Measurements from ENCODE around the gene HYAL2. TPM values are rescaled to one million over a fixed set of nuclear protein-coding genes. Genes with fewer than 3 reads are reported as not detected.

HYAL2 gene
- polyA plus RNA-seq, 1 donor from 2014 or later: 116 TPM

- Histone ChIP-seq H3K9ac (ENCODE audit: low read length) (no peak overlapping the region), H3K4me2 (ENCODE audit: low read length) (no peak overlapping the region), H3K79me2 (replicated peaks; ENCODE audit: insufficient read depth, low read length) (peaks cover 41% of the 10 kb centered on the region), H3K4me3 (ENCODE audit: low read length) (no peak overlapping the region), H3K9me3 (ENCODE audit: low read length) (no peaks in the 10 kb centered on the region), H3K36me3 (ENCODE audit: insufficient read depth, low read length) (no peaks in the 10 kb centered on the region), H3K9me2 (ENCODE audit: insufficient read depth, low read length) (no peaks in the 10 kb centered on the region), H2AFZ (ENCODE audit: low read depth, low read length) (no peak overlapping the region), H3F3A (ENCODE audit: insufficient read depth, low read length, poor library complexity, severe bottlenecking) (no peaks in the 10 kb centered on the region), H3K27ac (ENCODE audit: low read length) (no peak overlapping the region), H4K20me1 (ENCODE audit: insufficient read depth) (peaks cover 9% of the 10 kb centered on the region), H3K27me3 (ENCODE audit: insufficient read depth, low read depth, low read length) (no peaks in the 10 kb centered on the region)
- TF ChIP-seq POLR2AphosphoS5 (IDR thresholded peaks at IDR 0.05) (no peak), TAF1 (IDR thresholded peaks at IDR 0.05; ENCODE audit: low read depth) (no peak), SMC3 (conservative IDR thresholded peaks at IDR 0.05; ENCODE audit: poor library complexity) (no peak)
These were observed 32.3 kb upstream of the HYAL2 start for GRCh38 chr3:50354850-50355249.

DNA sequence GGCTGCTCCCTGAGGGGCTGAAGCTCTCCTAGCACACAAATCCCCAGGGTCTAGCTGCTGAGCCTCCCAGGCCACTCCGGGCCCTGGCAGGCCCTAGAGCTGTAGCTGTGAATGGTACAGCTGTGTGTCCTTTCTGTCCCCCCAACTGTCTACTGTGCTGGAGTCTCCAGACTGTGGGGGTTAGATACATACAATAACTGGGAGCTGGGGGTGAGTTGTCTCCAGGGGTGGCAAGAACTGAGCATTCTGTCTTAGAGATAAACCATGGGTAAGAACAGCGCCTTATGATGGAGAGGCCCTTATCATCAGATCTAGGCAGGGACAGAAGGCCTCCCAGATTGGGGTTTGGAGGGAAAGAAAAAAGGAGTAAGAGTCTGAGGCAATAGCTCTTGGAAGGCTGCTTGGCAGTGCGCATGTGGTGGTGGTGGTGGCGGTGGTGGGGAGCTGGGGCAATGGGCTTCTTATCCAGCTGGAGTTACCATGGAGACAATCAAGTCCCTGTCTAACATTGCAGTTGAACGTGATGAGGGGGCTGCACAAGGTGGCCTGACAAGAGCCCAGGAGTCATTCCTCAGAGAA lies 31.7 kb upstream of the HYAL2 start:
- no peak for TF ChIP-seq POLR2AphosphoS5 (IDR thresholded peaks at IDR 0.05)
- TF ChIP-seq TAF1 (IDR thresholded peaks at IDR 0.05; ENCODE audit: low read depth): no peak
- no peak for TF ChIP-seq CTCF (IDR thresholded peaks at IDR 0.05; ENCODE audit: poor library complexity, severe bottlenecking)
- no peak for TF ChIP-seq RAD21 (conservative IDR thresholded peaks at IDR 0.05)
- TF ChIP-seq EZH2 (IDR thresholded peaks at IDR 0.05; ENCODE audit: borderline replicate concordance, insufficient read depth, low read length, poor library complexity, severe bottlenecking): no peak
- Histone ChIP-seq H3K4me3 (ENCODE audit: low read length) (no peak overlapping the region), H3K9me2 (ENCODE audit: insufficient read depth, low read length) (no peaks in the 10 kb centered on the region), H3K27ac (ENCODE audit: low read length) (no peak overlapping the region), H3K9ac (ENCODE audit: low read length) (no peak overlapping the region), H3K36me3 (ENCODE audit: insufficient read depth, low read length) (no peaks in the 10 kb centered on the region), H3K4me2 (ENCODE audit: low read length) (no peak overlapping the region), H2AFZ (ENCODE audit: low read depth, low read length) (no peak overlapping the region), H3K9me3 (ENCODE audit: low read length) (no peaks in the 10 kb centered on the region), H3F3A (ENCODE audit: insufficient read depth, low read length, poor library complexity, severe bottlenecking) (no peaks in the 10 kb centered on the region), H3K79me2 (replicated peaks; ENCODE audit: insufficient read depth, low read length) (peaks cover 45% of the 10 kb centered on the region), H4K20me1 (ENCODE audit: insufficient read depth) (peaks cover 9% of the 10 kb centered on the region), H3K27me3 (ENCODE audit: insufficient read depth, low read depth, low read length) (no peaks in the 10 kb centered on the region)

DNA sequence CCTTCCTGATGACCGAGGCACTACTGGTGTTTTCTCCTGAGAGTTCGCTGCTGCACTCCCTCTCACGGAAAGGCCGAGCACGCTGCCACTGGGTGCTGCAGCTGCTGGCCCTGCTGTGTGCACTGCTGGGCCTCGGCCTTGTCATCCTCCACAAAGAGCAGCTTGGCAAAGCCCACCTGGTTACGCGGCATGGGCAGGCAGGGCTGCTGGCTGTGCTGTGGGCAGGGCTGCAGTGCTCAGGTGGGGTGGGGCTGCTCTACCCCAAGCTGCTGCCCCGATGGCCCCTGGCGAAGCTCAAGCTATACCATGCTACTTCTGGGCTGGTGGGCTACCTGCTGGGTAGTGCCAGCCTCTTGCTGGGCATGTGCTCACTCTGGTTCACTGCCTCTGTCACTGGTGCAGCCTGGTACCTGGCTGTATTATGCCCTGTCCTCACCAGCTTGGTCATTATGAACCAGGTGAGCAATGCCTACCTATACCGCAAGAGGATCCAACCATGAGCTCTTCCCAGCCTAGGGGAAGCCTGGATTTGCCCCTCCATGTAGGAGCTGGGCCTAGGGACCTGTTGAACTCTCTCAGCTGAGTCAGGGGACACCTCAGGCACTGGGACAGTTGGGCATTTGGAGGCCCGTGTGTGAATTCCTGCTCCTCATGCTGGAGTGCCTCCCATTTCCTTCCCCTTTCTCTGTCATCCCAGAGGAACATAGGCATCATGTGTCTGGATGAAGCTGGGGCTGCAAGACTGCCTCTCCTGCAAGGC lies 30.9 kb upstream of the HYAL2 start:
- Histone ChIP-seq H4K20me1 (ENCODE audit: insufficient read depth) (peaks cover 9% of the 10 kb centered on the region), H3K9me3 (ENCODE audit: low read length) (no peaks in the 10 kb centered on the region), H3K4me3 (ENCODE audit: low read length) (no peak overlapping the region), H3K9me2 (ENCODE audit: insufficient read depth, low read length) (no peaks in the 10 kb centered on the region), H3K9ac (ENCODE audit: low read length) (no peak overlapping the region), H3K27ac (ENCODE audit: low read length) (no peak overlapping the region), H3K4me2 (ENCODE audit: low read length) (no peak overlapping the region), H3K27me3 (ENCODE audit: insufficient read depth, low read depth, low read length) (no peaks in the 10 kb centered on the region), H3K79me2 (replicated peaks; ENCODE audit: insufficient read depth, low read length) (peaks cover 36% of the 10 kb centered on the region), H3K36me3 (ENCODE audit: insufficient read depth, low read length) (no peaks in the 10 kb centered on the region), H3F3A (ENCODE audit: insufficient read depth, low read length, poor library complexity, severe bottlenecking) (no peaks in the 10 kb centered on the region), H2AFZ (ENCODE audit: low read depth, low read length) (no peak overlapping the region)
- TF ChIP-seq, protein P1, sequence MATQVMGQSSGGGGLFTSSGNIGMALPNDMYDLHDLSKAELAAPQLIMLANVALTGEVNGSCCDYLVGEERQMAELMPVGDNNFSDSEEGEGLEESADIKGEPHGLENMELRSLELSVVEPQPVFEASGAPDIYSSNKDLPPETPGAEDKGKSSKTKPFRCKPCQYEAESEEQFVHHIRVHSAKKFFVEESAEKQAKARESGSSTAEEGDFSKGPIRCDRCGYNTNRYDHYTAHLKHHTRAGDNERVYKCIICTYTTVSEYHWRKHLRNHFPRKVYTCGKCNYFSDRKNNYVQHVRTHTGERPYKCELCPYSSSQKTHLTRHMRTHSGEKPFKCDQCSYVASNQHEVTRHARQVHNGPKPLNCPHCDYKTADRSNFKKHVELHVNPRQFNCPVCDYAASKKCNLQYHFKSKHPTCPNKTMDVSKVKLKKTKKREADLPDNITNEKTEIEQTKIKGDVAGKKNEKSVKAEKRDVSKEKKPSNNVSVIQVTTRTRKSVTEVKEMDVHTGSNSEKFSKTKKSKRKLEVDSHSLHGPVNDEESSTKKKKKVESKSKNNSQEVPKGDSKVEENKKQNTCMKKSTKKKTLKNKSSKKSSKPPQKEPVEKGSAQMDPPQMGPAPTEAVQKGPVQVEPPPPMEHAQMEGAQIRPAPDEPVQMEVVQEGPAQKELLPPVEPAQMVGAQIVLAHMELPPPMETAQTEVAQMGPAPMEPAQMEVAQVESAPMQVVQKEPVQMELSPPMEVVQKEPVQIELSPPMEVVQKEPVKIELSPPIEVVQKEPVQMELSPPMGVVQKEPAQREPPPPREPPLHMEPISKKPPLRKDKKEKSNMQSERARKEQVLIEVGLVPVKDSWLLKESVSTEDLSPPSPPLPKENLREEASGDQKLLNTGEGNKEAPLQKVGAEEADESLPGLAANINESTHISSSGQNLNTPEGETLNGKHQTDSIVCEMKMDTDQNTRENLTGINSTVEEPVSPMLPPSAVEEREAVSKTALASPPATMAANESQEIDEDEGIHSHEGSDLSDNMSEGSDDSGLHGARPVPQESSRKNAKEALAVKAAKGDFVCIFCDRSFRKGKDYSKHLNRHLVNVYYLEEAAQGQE (IDR thresholded peaks at IDR 0.05; ENCODE audit: borderline replicate concordance): no peak
- no peak for TF ChIP-seq POLR2AphosphoS5 (IDR thresholded peaks at IDR 0.05)
- no peak for TF ChIP-seq EZH2 (IDR thresholded peaks at IDR 0.05; ENCODE audit: borderline replicate concordance, insufficient read depth, low read length, poor library complexity, severe bottlenecking)
- no peak for TF ChIP-seq CTCF (IDR thresholded peaks at IDR 0.05; ENCODE audit: poor library complexity, severe bottlenecking)
- TF ChIP-seq EP300 (conservative IDR thresholded peaks at IDR 0.05; ENCODE audit: poor library complexity, severe bottlenecking): no peak
- no peak for TF ChIP-seq RAD21 (conservative IDR thresholded peaks at IDR 0.05)
- TF ChIP-seq TAF1 (IDR thresholded peaks at IDR 0.05; ENCODE audit: low read depth): no peak
- TF ChIP-seq SMC3 (conservative IDR thresholded peaks at IDR 0.05; ENCODE audit: poor library complexity): no peak
- TF ChIP-seq MXI1 (conservative IDR thresholded peaks at IDR 0.05; ENCODE audit: poor library complexity, severe bottlenecking): no peak

Measured in neural cell (in vitro differentiated cells).